BJ (cell line): Measurements from ENCODE around the gene DTNA. TPM values are rescaled to one million over a fixed set of nuclear protein-coding genes. Genes with fewer than 3 reads are reported as not detected.

ENCODE experiments used
- CTCF ChIA-PET: fragments of 350-600 bp; formaldehyde crosslinking; extraction: SDS; loops from one replicate; lab custom pipeline; 2021; ENCODE audit warnings: antibody characterized with exemption, inconsistent platforms; lab: Yijun Ruan, JAX
- POLR2A ChIA-PET: fragments of 300-600 bp; sonication (Branson Sonifier 250); formaldehyde crosslinking; extraction: SDS; loops from one replicate; lab custom pipeline; 2021; ENCODE audit warnings: antibody characterized with exemption; lab: Charles Lee
- DNase-seq: peaks from one replicate; pipeline ENCODE4 v3.0.0-alpha.2; 2011; ENCODE audit warnings: low read depth
- H3K27me3 ChIP-seq: 2 replicates; pipeline ENCODE4 v1.6.0; 2011; ENCODE audit warnings: low read length; ENCODE audit not compliant: control insufficient read depth, insufficient read depth
- H3K36me3 ChIP-seq: 2 replicates; pipeline ENCODE4 v1.5.1; 2011; ENCODE audit warnings: low read length; ENCODE audit not compliant: control insufficient read depth, insufficient read depth
- H3K4me3 ChIP-seq: 2 replicates; pipeline ENCODE4 v1.5.1; 2011; ENCODE audit warnings: low read depth, mild to moderate bottlenecking, control low read depth, low read length
- CTCF ChIP-seq: IDR thresholded peaks from 2 replicates; pipeline ENCODE4 v1.5.1; 2011; ENCODE audit warnings: low read depth, mild to moderate bottlenecking, control low read depth, inconsistent platforms, low read length, moderate library complexity; ENCODE audit not compliant: insufficient read depth
- polyA plus RNA-seq: library from polyadenylated mRNA; depleted of rRNA; stranded (reverse); fragments of >200 nt; gene quantifications from 2 replicates; pipeline ENCODE4 v1.2.3, GENCODE V29; 2011

Gene DTNA
- polyA plus RNA-seq, 1 experiment = 4.9 TPM

GRCh38 chr18:34848695-34849094 lies 138.6 kb downstream of the DTNA start:
- no peaks in the 10 kb centered on the region for H3K27me3 ChIP-seq
- TF ChIP-seq CTCF = no peak
- H3K4me3 ChIP-seq = no peak overlapping the region
- no peaks in the 10 kb centered on the region for H3K36me3 ChIP-seq
- no peak for DNase-seq
- ChIA-PET POLR2A (no interaction called here), CTCF (no interaction called here)

GRCh38 chr18:34857320-34857719 lies 147.2 kb downstream of the DTNA start:
- TF ChIP-seq CTCF = no peak
- H3K36me3 ChIP-seq = no peaks in the 10 kb centered on the region
- H3K4me3 ChIP-seq = no peak overlapping the region
- ChIA-PET POLR2A (no interaction called here), CTCF (interaction anchor here (1.0 kb wide), 1 partner anchor 8 kb away, joined by 3 read pairs; no protein-coding TSS in a partner anchor)
- H3K27me3 ChIP-seq = no peaks in the 10 kb centered on the region
- no peak for DNase-seq

GRCh38 chr18:34858188-34858587 lies 148.1 kb downstream of the DTNA start:
- POLR2A ChIA-PET = no interaction called here
- no peak overlapping the region for H3K4me3 ChIP-seq
- H3K36me3 ChIP-seq = no peaks in the 10 kb centered on the region
- CTCF ChIA-PET = interaction anchor here (0.6 to 1.0 kb wide), 3 partner anchors 9 to 990 kb away, joined by 3 read pairs; no protein-coding TSS in a partner anchor
- no peak for DNase-seq
- no peak for TF ChIP-seq CTCF
- H3K27me3 ChIP-seq = no peaks in the 10 kb centered on the region

- DNase-seq = no peak
- Histone ChIP-seq H3K36me3 (no peaks in the 10 kb centered on the region), H3K27me3 (no peaks in the 10 kb centered on the region), H3K4me3 (no peak overlapping the region)
- ChIA-PET CTCF (no interaction called here), POLR2A (no interaction called here)
- TF ChIP-seq CTCF = no peak
Observed at GRCh38 chr18:34859496-34859895, 149.4 kb downstream of the DTNA start.

- Histone ChIP-seq H3K27me3 (no peaks in the 10 kb centered on the region; the same call in 1 of the 2 replicates), H3K4me3 (no peak overlapping the region), H3K36me3 (no peaks in the 10 kb centered on the region)
- no peak for TF ChIP-seq CTCF
- ChIA-PET CTCF (no interaction called here), POLR2A (no interaction called here)
- no peak for DNase-seq
Observed at GRCh38 chr18:34862561-34862960, 152.5 kb downstream of the DTNA start.
